Epithelial cell of proximal tubule (primary cell): ENCODE measurements around the gene DYSF. TPM values are rescaled to one million over a fixed set of nuclear protein-coding genes. Genes with fewer than 3 reads are reported as not detected.

Source experiments
- DNase-seq: peaks from one replicate; pipeline ENCODE4 v3.0.0-alpha.2; 2011; ENCODE audit warnings: low read depth
- H3K4me3 ChIP-seq: 2 replicates; pipeline ENCODE4 v1.5.1; 2011; ENCODE audit warnings: low read depth, mild to moderate bottlenecking, low read length
- CTCF ChIP-seq: conservative IDR thresholded peaks from 2 replicates; pipeline ENCODE4 v1.5.1; 2012; ENCODE audit warnings: low read depth, mild to moderate bottlenecking, low read length
- total RNA-seq: library from RNA; depleted of rRNA; stranded (reverse); fragments of >200 nt; gene quantifications from 2 replicates; pipeline ENCODE4 v1.2.3, GENCODE V29; 2015

The DYSF gene
- total RNA-seq, 1 donor from 2014 or later: 6.3 TPM

- no peak for TF ChIP-seq CTCF
- DNase-seq: no peak
- H3K4me3 ChIP-seq: no peak overlapping the region
Observed at GRCh38 chr2:71457123-71457915, 4.0 kb downstream of the DYSF start.

DNA sequence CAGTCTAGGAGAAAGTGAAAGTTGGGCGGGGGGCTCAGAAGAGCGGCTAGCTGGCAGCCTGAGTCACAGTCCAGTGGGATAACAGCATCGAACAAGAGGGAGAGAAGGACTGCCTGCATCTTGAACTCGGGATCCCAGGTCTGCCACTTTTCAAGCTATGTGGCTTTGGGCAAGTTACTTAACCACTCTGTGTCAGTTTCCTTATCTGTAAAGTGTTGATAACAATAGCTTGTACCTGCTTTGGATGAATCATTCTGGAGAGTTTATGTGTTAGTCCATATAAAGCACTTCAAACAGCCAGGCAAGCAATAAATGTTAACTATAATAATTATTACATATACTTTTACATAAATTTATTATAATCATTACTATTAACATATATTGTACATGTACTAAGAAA, 4.6 kb downstream of the DYSF start:
- no peak for DNase-seq
- TF ChIP-seq CTCF: no peak
- no peak overlapping the region for H3K4me3 ChIP-seq

DNA sequence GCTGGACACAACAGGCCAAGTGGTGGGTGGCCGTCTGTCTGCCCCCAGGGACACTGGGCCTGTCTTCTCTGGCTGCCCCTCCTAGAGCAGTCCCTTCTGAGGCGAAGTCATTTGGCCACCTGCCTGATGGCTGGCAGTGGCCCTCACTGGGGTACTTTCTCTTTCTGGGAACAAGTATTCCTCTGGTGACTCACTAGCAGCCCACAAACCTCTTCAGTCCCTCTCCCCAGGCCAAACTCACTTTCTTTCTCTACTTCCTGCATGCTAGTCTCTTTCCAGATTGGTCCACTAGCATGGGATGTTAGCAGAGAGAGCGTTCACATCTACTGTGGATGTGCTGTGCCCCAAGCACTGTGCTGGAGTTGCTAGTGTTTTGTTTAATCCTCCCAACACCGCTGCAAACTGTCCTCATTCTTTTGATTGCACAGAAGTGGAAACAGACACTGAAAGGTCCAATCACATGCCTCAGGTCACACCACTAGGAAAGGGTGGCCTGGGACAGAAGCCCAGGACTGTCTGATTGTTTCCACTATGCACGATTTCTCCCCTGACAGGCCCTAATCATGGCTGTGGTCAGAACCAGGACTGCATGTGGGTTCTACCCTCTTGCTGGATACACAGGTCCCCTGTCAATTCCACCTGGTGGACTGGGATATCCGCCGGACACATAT, 5.2 kb downstream of the DYSF start:
- no peak for DNase-seq
- no peak overlapping the region for H3K4me3 ChIP-seq
- no peak for TF ChIP-seq CTCF

- no peak overlapping the region for H3K4me3 ChIP-seq
- no peak for DNase-seq
- no peak for TF ChIP-seq CTCF
Observed at GRCh38 chr2:71459084-71459431, 5.7 kb downstream of the DYSF start.

- TF ChIP-seq CTCF: no peak
- no peak for DNase-seq
- H3K4me3 ChIP-seq: no peak overlapping the region
Observed at GRCh38 chr2:71460056-71460455, 6.7 kb downstream of the DYSF start.

GRCh38 chr2:71460595-71461303, 7.4 kb downstream of the DYSF start:
- no peak for DNase-seq
- no peak overlapping the region for H3K4me3 ChIP-seq
- peak; percentile 80 for TF ChIP-seq CTCF
